Lower leg skin (tissue), 3 donors: ENCODE measurements around the gene RASSF4.

Source experiments
- POLR2A ChIP-seq, 2 donors: fragments of 450-650 bp; IDR thresholded peaks; one replicate each; pipeline ENCODE4 v1.6.1; 2016 to 2017; ENCODE audit warnings: antibody characterized with exemption in 2 of 2, mild to moderate bottlenecking in 1 of 2, moderate library complexity in 1 of 2
- TF ChIP-seq, protein P1 (sequence below), 3 donors: fragments of 450-650 bp; IDR thresholded peaks; one replicate each; pipeline ENCODE4 v1.5.1; 2016; ENCODE audit warnings: antibody characterized with exemption in 3 of 3, mild to moderate bottlenecking in 3 of 3, moderate library complexity in 2 of 3

- TF ChIP-seq, protein P1, sequence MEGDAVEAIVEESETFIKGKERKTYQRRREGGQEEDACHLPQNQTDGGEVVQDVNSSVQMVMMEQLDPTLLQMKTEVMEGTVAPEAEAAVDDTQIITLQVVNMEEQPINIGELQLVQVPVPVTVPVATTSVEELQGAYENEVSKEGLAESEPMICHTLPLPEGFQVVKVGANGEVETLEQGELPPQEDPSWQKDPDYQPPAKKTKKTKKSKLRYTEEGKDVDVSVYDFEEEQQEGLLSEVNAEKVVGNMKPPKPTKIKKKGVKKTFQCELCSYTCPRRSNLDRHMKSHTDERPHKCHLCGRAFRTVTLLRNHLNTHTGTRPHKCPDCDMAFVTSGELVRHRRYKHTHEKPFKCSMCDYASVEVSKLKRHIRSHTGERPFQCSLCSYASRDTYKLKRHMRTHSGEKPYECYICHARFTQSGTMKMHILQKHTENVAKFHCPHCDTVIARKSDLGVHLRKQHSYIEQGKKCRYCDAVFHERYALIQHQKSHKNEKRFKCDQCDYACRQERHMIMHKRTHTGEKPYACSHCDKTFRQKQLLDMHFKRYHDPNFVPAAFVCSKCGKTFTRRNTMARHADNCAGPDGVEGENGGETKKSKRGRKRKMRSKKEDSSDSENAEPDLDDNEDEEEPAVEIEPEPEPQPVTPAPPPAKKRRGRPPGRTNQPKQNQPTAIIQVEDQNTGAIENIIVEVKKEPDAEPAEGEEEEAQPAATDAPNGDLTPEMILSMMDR (IDR thresholded peaks at IDR 0.05), result no peak
- TF ChIP-seq POLR2A (IDR thresholded peaks at IDR 0.05), result no peak
Measured at GRCh38 chr10:44923611-44924010, 36.0 kb upstream of the RASSF4 start.
